Activated naive CD4-positive, alpha-beta T cell treated with Interleukin-2 at 50 U/mL for 16 hours (primary cell): ENCODE results near the gene ADCYAP1.
"Not testable (repeated sequence)": the region's sequence is repeated elsewhere in the genome, so short reads cannot be mapped to it uniquely, and the experiment has no call there.

ENCODE experiments used
- DNase-seq: peaks from one replicate; pipeline ENCODE4 v3.0.0-alpha.2; 2020

The ADCYAP1 gene

GRCh38 chr18:904218-905090 is at the start of gene ADCYAP1:
Gene ADCYAP1, plus strand, starts transcription at chr18:904871. Its CDS starts 516 bp downstream, at chr18:905387.
- no peak for DNase-seq

GRCh38 chr18:857986-858385 is 46.7 kb upstream of the ADCYAP1 start:
- no peak for DNase-seq

- DNase-seq: peak; percentile 50
Observed at GRCh38 chr18:864872-865273, 39.8 kb upstream of the ADCYAP1 start.

GRCh38 chr18:867257-867656 is 37.4 kb upstream of the ADCYAP1 start:
- no peak for DNase-seq

GRCh38 chr18:873426-873825 is 31.2 kb upstream of the ADCYAP1 start:
- not testable (repeated sequence) for DNase-seq

GRCh38 chr18:875912-876311 is 28.8 kb upstream of the ADCYAP1 start:
- DNase-seq: no peak

GRCh38 chr18:877238-877637 is 27.4 kb upstream of the ADCYAP1 start:
- DNase-seq: no peak

- DNase-seq: no peak
Observed at GRCh38 chr18:886076-886475, 18.6 kb upstream of the ADCYAP1 start.

- no peak for DNase-seq
Observed at GRCh38 chr18:887716-888115, 17.0 kb upstream of the ADCYAP1 start.

- DNase-seq: no peak
Observed at GRCh38 chr18:892316-892715, 12.4 kb upstream of the ADCYAP1 start.

- DNase-seq: no peak
Observed at GRCh38 chr18:896315-896714, 8.4 kb upstream of the ADCYAP1 start.

- DNase-seq: no peak
Observed at GRCh38 chr18:901761-902160, 2.9 kb upstream of the ADCYAP1 start.

GRCh38 chr18:902229-902628 is 2.4 kb upstream of the ADCYAP1 start:
- DNase-seq: no peak

GRCh38 chr18:903701-904100 is 970 bp upstream of the ADCYAP1 start:
- DNase-seq: peak; percentile 22

- DNase-seq: no peak
Observed at GRCh38 chr18:905307-905947, 756 bp downstream of the ADCYAP1 start.

GRCh38 chr18:905948-906415 is 1.3 kb downstream of the ADCYAP1 start:
- DNase-seq: no peak

GRCh38 chr18:906416-907114 is 1.9 kb downstream of the ADCYAP1 start:
- no peak for DNase-seq

- DNase-seq: no peak
Observed at GRCh38 chr18:907115-907884, 2.6 kb downstream of the ADCYAP1 start.

- no peak for DNase-seq
Observed at GRCh38 chr18:907885-908757, 3.5 kb downstream of the ADCYAP1 start.

- no peak for DNase-seq
Observed at GRCh38 chr18:908758-909724, 4.4 kb downstream of the ADCYAP1 start.
